IPS-18a (cell line): ENCODE results near the gene IL18BP.

Source experiments
- H3K27ac ChIP-seq: one replicate; pipeline ENCODE4 v1.5.1; 2013; ENCODE audit warnings: low read length
- H3K27me3 ChIP-seq: one replicate; pipeline ENCODE4 v1.6.1; 2013; ENCODE audit warnings: mild to moderate bottlenecking, low read length; ENCODE audit not compliant: control insufficient read depth, insufficient read depth
- H3K36me3 ChIP-seq: one replicate; pipeline ENCODE4 v1.6.1; 2013; ENCODE audit warnings: low read depth, low read length; ENCODE audit not compliant: control insufficient read depth
- H3K4me1 ChIP-seq: one replicate; pipeline ENCODE4 v1.6.1; 2013; ENCODE audit warnings: low read depth, low read length; ENCODE audit not compliant: control insufficient read depth
- H3K4me3 ChIP-seq: one replicate; pipeline ENCODE4 v1.5.1; 2013; ENCODE audit warnings: low read length
- H3K9ac ChIP-seq: one replicate; pipeline ENCODE4 v1.6.1; 2013; ENCODE audit warnings: mild to moderate bottlenecking, low read length, moderate library complexity
- H3K9me3 ChIP-seq: one replicate; pipeline ENCODE4 v1.6.1; 2013; ENCODE audit warnings: low read depth, low read length; ENCODE audit not compliant: control insufficient read depth

The IL18BP gene

DNA sequence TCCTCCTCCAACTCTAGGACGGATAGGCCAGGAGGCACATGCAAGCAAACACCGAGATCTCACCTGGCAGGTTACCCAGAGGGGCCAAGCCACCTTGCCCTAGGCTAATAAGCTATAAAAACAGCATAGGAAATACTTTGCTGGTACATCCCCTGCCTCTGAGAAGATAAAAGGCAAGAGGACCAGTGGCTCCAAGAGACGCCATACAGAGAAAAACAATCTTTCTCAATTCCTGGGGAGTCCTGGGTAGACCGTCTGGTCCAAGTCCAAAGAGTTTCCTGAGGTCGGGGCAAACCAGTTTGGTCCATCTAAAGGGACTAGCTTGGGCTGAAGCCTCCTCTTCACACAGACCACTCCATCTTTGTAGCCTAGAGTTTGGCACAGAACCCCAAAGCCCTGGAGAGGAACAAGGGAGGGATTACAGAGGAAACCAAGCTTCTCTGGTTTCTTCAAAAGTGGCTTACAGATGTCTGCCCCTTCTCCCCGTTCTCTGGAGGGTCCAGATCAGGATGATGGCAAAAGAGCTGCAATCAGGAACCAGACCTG is 41.2 kb downstream of the IL18BP start:
- H3K4me3 ChIP-seq: peak overlapping the region; percentile 61
- H3K27ac ChIP-seq: peak overlapping the region; percentile 69
- peaks cover 3% of the 10 kb centered on the region for H3K36me3 ChIP-seq
- no peaks in the 10 kb centered on the region for H3K27me3 ChIP-seq
- no peaks in the 10 kb centered on the region for H3K9me3 ChIP-seq
- H3K4me1 ChIP-seq: peaks cover 41% of the 10 kb centered on the region
- peak overlapping the region; percentile 66 for H3K9ac ChIP-seq

DNA sequence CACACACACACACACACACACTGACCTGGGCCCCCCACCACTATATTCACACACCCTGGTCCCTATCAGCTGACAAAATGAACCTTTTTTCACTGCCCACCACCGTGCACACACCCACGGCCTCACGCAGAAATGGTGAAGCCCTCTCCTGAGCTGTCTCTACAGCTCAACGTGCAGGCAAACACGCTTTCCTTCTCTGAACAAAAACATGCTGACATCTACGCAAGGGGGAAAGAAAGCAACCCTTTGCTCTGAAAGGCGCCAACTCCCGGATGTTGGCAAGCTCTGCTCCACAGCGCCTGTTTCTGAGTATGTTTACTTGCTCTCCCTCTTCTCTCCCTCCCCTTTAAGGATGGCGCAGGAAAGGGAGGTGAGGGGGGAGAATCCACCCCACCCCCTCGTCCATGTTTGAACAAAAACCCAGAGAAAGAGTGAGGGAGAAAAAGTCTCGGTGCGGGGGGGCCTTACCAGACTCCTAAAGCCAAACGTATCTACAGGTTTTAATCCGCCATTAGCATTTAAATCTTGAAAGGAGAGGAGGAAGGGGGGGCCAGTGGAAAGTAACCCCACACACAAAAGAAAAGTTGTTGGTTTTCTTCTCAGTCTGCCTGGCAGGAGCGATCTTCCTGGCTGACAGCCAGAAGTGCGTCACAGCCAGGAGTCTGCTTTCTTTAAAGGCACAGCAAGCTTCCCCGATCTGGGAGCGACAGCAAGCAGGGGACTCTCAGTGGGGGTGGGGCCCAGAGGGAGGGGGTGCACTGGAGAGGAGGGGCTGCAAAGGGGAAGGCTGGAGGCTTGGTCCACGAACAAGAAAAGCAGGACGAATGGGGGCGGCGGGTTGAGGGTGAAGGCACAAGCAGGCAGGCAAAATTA is 42.0 kb downstream of the IL18BP start:
- H3K9me3 ChIP-seq: no peaks in the 10 kb centered on the region
- no peaks in the 10 kb centered on the region for H3K27me3 ChIP-seq
- no peaks in the 10 kb centered on the region for H3K36me3 ChIP-seq
- peak overlapping the region; percentile 88 for H3K27ac ChIP-seq
- H3K9ac ChIP-seq: peak overlapping the region; percentile 66
- peak overlapping the region; percentile 61 for H3K4me3 ChIP-seq
- peaks cover 41% of the 10 kb centered on the region for H3K4me1 ChIP-seq

DNA sequence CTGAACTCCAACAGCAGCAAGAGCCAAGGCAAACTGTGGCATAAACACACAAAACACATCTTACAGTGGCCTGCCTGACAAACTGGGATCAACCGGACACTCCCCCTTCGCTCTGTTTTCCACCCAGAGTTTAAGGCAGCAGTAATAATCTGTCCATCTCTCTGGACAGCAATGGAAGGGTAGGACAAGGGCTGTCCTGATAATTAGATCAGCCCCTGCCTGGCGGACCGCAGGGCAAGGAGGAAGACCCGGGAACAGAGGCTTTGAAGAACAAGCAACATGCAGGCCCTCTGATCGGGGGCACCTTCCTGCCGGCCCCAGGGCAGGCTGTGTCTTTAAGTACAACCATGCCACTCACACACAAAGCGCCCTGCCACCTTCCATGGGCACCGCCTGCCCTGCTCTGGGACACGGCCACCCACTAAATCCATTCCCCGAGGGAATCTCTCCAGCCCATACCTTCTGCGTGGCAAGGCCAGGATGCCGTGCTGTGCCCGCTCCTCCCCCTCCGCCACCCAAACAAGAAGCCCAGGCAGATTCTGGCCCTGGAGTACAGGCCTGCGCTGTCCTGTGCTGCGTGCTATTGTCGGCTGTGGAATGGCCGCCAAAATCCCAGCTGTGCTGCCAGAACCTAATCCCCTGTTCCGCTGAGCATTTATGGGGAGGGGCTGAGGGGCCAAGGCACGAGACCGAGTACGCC is 42.8 kb downstream of the IL18BP start:
- Histone ChIP-seq H3K9ac (peak overlapping the region; percentile 66), H3K9me3 (no peaks in the 10 kb centered on the region), H3K27ac (peak overlapping the region; percentile 88), H3K4me3 (peak overlapping the region; percentile 61), H3K36me3 (no peaks in the 10 kb centered on the region), H3K4me1 (peaks cover 41% of the 10 kb centered on the region), H3K27me3 (no peaks in the 10 kb centered on the region)

DNA sequence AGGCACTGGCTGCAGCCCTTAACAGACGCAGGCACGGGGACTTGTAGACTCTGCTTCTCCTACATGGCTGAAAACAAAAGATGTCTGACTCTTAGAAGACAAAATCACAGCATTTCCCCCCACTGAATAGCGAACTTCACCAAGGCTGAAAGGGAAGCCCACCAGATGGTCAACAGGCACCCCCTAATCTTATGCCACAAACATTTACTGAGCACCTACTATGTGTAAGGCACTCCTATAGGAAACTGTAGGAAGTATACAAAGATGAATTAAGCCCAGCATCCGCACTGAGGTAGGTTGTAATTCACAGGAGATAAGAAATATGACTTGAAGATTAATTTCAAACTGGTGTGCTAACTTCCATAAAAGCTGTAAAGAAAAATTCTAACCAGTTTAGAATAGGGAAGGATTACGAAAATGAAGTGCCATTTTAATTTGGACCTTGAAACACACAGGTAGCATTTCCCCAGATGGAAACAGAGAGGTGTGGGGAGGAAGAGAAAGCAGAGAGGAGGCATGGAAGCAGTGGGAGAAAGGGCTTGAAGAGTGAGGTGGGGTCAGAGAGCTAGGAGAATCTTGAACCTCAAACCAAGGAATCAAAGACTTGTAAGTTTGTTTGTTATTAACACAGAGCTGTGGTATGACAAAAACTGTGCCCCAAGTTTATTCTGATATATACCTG is 43.5 kb downstream of the IL18BP start:
- no peaks in the 10 kb centered on the region for H3K36me3 ChIP-seq
- no peaks in the 10 kb centered on the region for H3K9me3 ChIP-seq
- H3K4me1 ChIP-seq: peaks cover 41% of the 10 kb centered on the region
- no peaks in the 10 kb centered on the region for H3K27me3 ChIP-seq
- H3K27ac ChIP-seq: peak overlapping the region; percentile 88
- H3K9ac ChIP-seq: peak overlapping the region; percentile 66
- peak overlapping the region; percentile 61 for H3K4me3 ChIP-seq

DNA sequence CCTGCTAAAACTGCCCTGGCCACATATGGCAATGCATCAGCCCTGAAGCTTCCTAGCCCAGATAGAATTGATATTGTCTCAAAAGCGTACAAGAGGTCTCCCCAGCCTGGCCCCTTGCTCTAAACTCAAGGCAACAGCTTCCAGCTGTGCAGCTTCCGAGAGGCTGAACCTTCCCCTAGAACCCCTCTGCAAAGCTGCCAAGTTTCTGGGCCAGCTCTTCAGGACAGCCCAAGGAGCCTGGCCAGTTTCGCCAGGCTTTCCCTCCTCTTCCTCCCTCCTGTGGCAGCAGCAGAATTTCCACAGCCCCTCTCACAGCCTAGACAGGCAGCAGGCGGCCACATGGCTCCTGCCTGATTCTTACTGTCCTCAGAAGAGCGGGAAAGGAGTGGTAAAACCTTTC is 47.1 kb downstream of the IL18BP start:
- Histone ChIP-seq H3K4me3 (no peak overlapping the region), H3K27ac (no peak overlapping the region), H3K9ac (no peak overlapping the region), H3K9me3 (no peaks in the 10 kb centered on the region), H3K36me3 (no peaks in the 10 kb centered on the region), H3K27me3 (no peaks in the 10 kb centered on the region), H3K4me1 (peaks cover 20% of the 10 kb centered on the region)

DNA sequence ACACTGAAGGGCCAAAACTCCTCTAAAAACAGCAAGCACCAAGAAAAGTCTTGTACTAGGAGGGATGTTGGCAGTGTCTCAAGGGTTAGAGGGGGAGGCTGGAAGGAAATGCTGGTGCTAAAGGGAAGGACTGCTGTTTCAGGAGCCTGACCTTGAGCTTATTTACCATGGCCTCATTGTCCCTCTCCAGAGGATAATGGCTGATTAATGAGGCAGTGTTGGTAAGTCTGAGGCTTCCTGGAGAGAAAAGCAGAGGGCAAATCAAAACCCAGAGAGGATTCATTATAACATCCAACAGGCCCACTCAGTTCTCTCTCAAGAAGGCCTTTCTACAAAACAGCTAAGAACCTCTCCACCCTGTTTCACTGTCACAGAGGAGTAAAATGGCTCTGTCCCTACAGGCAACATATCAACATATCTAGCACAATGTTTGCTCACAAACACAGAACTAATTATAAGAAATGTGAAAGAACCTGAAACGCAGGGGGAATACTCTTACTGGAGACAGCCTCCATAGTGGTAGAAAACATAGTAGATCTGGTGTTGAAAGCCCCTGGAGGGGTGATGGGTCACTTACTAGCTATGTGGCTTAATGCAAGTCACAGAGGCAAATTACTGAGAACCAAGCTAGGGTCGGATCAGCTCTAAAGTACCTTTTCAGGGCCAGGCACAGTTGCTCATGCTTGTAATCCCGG is 50.2 kb downstream of the IL18BP start:
- H3K27ac ChIP-seq: no peak overlapping the region

More for the DNA sequence above, 50.2 kb downstream of the IL18BP start:
- Histone ChIP-seq H3K9ac (no peak overlapping the region), H3K4me1 (peaks cover 10% of the 10 kb centered on the region), H3K4me3 (no peak overlapping the region), H3K27me3 (no peaks in the 10 kb centered on the region), H3K9me3 (no peaks in the 10 kb centered on the region), H3K36me3 (no peaks in the 10 kb centered on the region)
